ENCODE data around the gene ARAP2.

The ARAP2 gene

GRCh38 chr4:36236159-36236558 lies 8.2 kb downstream of the ARAP2 start:
- Histone ChIP-seq H3K27ac (ENCODE audit: low read depth, low read length) (no peak overlapping the region), H3K4me3 (ENCODE audit: low read depth in 1 of 5, low read length in 5 of 5) (no peak overlapping the region), H3K36me3 (ENCODE audit: control insufficient read depth in 5 of 5, insufficient read depth in 5 of 5, low read length in 5 of 5) (no peaks in the 10 kb centered on the region), H3K9ac (ENCODE audit: low read length in 5 of 5) (no peak overlapping the region), H3K27me3 (ENCODE audit: control insufficient read depth in 5 of 5, insufficient read depth in 4 of 5, low read length in 5 of 5) (no peaks in the 10 kb centered on the region), H3K9me3 (ENCODE audit: control insufficient read depth in 5 of 5, low read length in 5 of 5) (peaks cover 0 to 6% (median 0%) of the 10 kb centered on the region in 5 donors), H3K4me1 (ENCODE audit: control insufficient read depth in 5 of 5, insufficient read depth in 5 of 5, low read length in 5 of 5) (peaks cover 0 to 6% (median 0%) of the 10 kb centered on the region in 5 donors)

- Histone ChIP-seq H3K27ac (ENCODE audit: low read depth, low read length) (no peak overlapping the region), H3K4me1 (ENCODE audit: control insufficient read depth in 5 of 5, insufficient read depth in 5 of 5, low read length in 5 of 5) (no peaks in the 10 kb centered on the region), H3K9ac (ENCODE audit: low read length in 5 of 5) (no peak overlapping the region), H3K27me3 (ENCODE audit: control insufficient read depth in 5 of 5, insufficient read depth in 4 of 5, low read length in 5 of 5) (no peaks in the 10 kb centered on the region), H3K4me3 (ENCODE audit: low read depth in 1 of 5, low read length in 5 of 5) (no peak overlapping the region), H3K36me3 (ENCODE audit: control insufficient read depth in 5 of 5, insufficient read depth in 5 of 5, low read length in 5 of 5) (no peaks in the 10 kb centered on the region), H3K9me3 (ENCODE audit: control insufficient read depth in 5 of 5, low read length in 5 of 5) (peaks cover 0 to 6% (median 0%) of the 10 kb centered on the region in 5 donors)
These were observed 9.0 kb downstream of the ARAP2 start for GRCh38 chr4:36235306-36235705.

GRCh38 chr4:36233567-36234266 lies 10.6 kb downstream of the ARAP2 start:
- H3K9ac ChIP-seq (ENCODE audit: low read length in 5 of 5): no peak overlapping the region
- no peaks in the 10 kb centered on the region for H3K27me3 ChIP-seq (ENCODE audit: control insufficient read depth in 5 of 5, insufficient read depth in 4 of 5, low read length in 5 of 5)
- H3K4me3 ChIP-seq (ENCODE audit: low read depth in 1 of 5, low read length in 5 of 5): no peak overlapping the region
- H3K27ac ChIP-seq (ENCODE audit: low read depth, low read length): no peak overlapping the region
- H3K36me3 ChIP-seq (ENCODE audit: control insufficient read depth in 5 of 5, insufficient read depth in 5 of 5, low read length in 5 of 5): no peaks in the 10 kb centered on the region
- no peaks in the 10 kb centered on the region for H3K4me1 ChIP-seq (ENCODE audit: control insufficient read depth in 5 of 5, insufficient read depth in 5 of 5, low read length in 5 of 5)
- peaks cover 0 to 6% (median 0%) of the 10 kb centered on the region in 5 donors for H3K9me3 ChIP-seq (ENCODE audit: control insufficient read depth in 5 of 5, low read length in 5 of 5)

GRCh38 chr4:36230534-36230933 lies 13.8 kb downstream of the ARAP2 start:
- Histone ChIP-seq H3K9me3 (ENCODE audit: control insufficient read depth in 5 of 5, low read length in 5 of 5) (peaks cover 0 to 4% (median 0%) of the 10 kb centered on the region in 5 donors), H3K9ac (ENCODE audit: low read length in 5 of 5) (no peak overlapping the region), H3K36me3 (ENCODE audit: control insufficient read depth in 5 of 5, insufficient read depth in 5 of 5, low read length in 5 of 5) (no peaks in the 10 kb centered on the region), H3K27me3 (ENCODE audit: control insufficient read depth in 5 of 5, insufficient read depth in 4 of 5, low read length in 5 of 5) (no peaks in the 10 kb centered on the region), H3K27ac (ENCODE audit: low read depth, low read length) (no peak overlapping the region), H3K4me3 (ENCODE audit: low read depth in 1 of 5, low read length in 5 of 5) (no peak overlapping the region), H3K4me1 (ENCODE audit: control insufficient read depth in 5 of 5, insufficient read depth in 5 of 5, low read length in 5 of 5) (peaks cover 0 to 2% (median 0%) of the 10 kb centered on the region in 5 donors)

GRCh38 chr4:36227913-36228312 lies 16.4 kb downstream of the ARAP2 start:
- no peak overlapping the region for H3K9ac ChIP-seq (ENCODE audit: low read length in 5 of 5)
- no peak overlapping the region for H3K4me3 ChIP-seq (ENCODE audit: low read depth in 1 of 5, low read length in 5 of 5)
- no peaks in the 10 kb centered on the region for H3K9me3 ChIP-seq (ENCODE audit: control insufficient read depth in 5 of 5, low read length in 5 of 5)
- H3K4me1 ChIP-seq (ENCODE audit: control insufficient read depth in 5 of 5, insufficient read depth in 5 of 5, low read length in 5 of 5): peaks cover 0 to 7% (median 0%) of the 10 kb centered on the region in 5 donors
- H3K36me3 ChIP-seq (ENCODE audit: control insufficient read depth in 5 of 5, insufficient read depth in 5 of 5, low read length in 5 of 5): no peaks in the 10 kb centered on the region
- no peak overlapping the region for H3K27ac ChIP-seq (ENCODE audit: low read depth, low read length)
- no peaks in the 10 kb centered on the region for H3K27me3 ChIP-seq (ENCODE audit: control insufficient read depth in 5 of 5, insufficient read depth in 4 of 5, low read length in 5 of 5)

- peaks cover 0 to 7% (median 0%) of the 10 kb centered on the region in 5 donors for H3K4me1 ChIP-seq (ENCODE audit: control insufficient read depth in 5 of 5, insufficient read depth in 5 of 5, low read length in 5 of 5)
- no peak overlapping the region for H3K4me3 ChIP-seq (ENCODE audit: low read depth in 1 of 5, low read length in 5 of 5)
- no peaks in the 10 kb centered on the region for H3K27me3 ChIP-seq (ENCODE audit: control insufficient read depth in 5 of 5, insufficient read depth in 4 of 5, low read length in 5 of 5)
- H3K9me3 ChIP-seq (ENCODE audit: control insufficient read depth in 5 of 5, low read length in 5 of 5): no peaks in the 10 kb centered on the region
- H3K36me3 ChIP-seq (ENCODE audit: control insufficient read depth in 5 of 5, insufficient read depth in 5 of 5, low read length in 5 of 5): no peaks in the 10 kb centered on the region
- H3K27ac ChIP-seq (ENCODE audit: low read depth, low read length): no peak overlapping the region
- H3K9ac ChIP-seq (ENCODE audit: low read length in 5 of 5): no peak overlapping the region
These were observed 17.7 kb downstream of the ARAP2 start for GRCh38 chr4:36226430-36227227.

- peaks cover 0 to 7% (median 0%) of the 10 kb centered on the region in 5 donors for H3K4me1 ChIP-seq (ENCODE audit: control insufficient read depth in 5 of 5, insufficient read depth in 5 of 5, low read length in 5 of 5)
- no peak overlapping the region for H3K9ac ChIP-seq (ENCODE audit: low read length in 5 of 5)
- H3K27ac ChIP-seq (ENCODE audit: low read depth, low read length): no peak overlapping the region
- H3K36me3 ChIP-seq (ENCODE audit: control insufficient read depth in 5 of 5, insufficient read depth in 5 of 5, low read length in 5 of 5): no peaks in the 10 kb centered on the region
- H3K27me3 ChIP-seq (ENCODE audit: control insufficient read depth in 5 of 5, insufficient read depth in 4 of 5, low read length in 5 of 5): no peaks in the 10 kb centered on the region
- no peak overlapping the region for H3K4me3 ChIP-seq (ENCODE audit: low read depth in 1 of 5, low read length in 5 of 5)
- H3K9me3 ChIP-seq (ENCODE audit: control insufficient read depth in 5 of 5, low read length in 5 of 5): no peaks in the 10 kb centered on the region
These were observed 19.1 kb downstream of the ARAP2 start for GRCh38 chr4:36224972-36225903.

GRCh38 chr4:36222702-36223101 lies 21.6 kb downstream of the ARAP2 start:
- Histone ChIP-seq H3K4me3 (ENCODE audit: low read depth in 1 of 5, low read length in 5 of 5) (no peak overlapping the region), H3K36me3 (ENCODE audit: control insufficient read depth in 5 of 5, insufficient read depth in 5 of 5, low read length in 5 of 5) (no peaks in the 10 kb centered on the region), H3K9ac (ENCODE audit: low read length in 5 of 5) (no peak overlapping the region), H3K27ac (ENCODE audit: low read depth, low read length) (no peak overlapping the region), H3K4me1 (ENCODE audit: control insufficient read depth in 5 of 5, insufficient read depth in 5 of 5, low read length in 5 of 5) (peaks cover 0 to 7% (median 0%) of the 10 kb centered on the region in 5 donors), H3K27me3 (ENCODE audit: control insufficient read depth in 5 of 5, insufficient read depth in 4 of 5, low read length in 5 of 5) (no peaks in the 10 kb centered on the region), H3K9me3 (ENCODE audit: control insufficient read depth in 5 of 5, low read length in 5 of 5) (no peaks in the 10 kb centered on the region)

GRCh38 chr4:36220776-36221175 lies 23.5 kb downstream of the ARAP2 start:
- Histone ChIP-seq H3K27me3 (ENCODE audit: control insufficient read depth in 5 of 5, insufficient read depth in 4 of 5, low read length in 5 of 5) (no peaks in the 10 kb centered on the region), H3K9ac (ENCODE audit: low read length in 5 of 5) (no peak overlapping the region), H3K27ac (ENCODE audit: low read depth, low read length) (no peak overlapping the region), H3K4me3 (ENCODE audit: low read depth in 1 of 5, low read length in 5 of 5) (no peak overlapping the region), H3K4me1 (ENCODE audit: control insufficient read depth in 5 of 5, insufficient read depth in 5 of 5, low read length in 5 of 5) (peaks cover 0 to 7% (median 0%) of the 10 kb centered on the region in 5 donors), H3K36me3 (ENCODE audit: control insufficient read depth in 5 of 5, insufficient read depth in 5 of 5, low read length in 5 of 5) (no peaks in the 10 kb centered on the region), H3K9me3 (ENCODE audit: control insufficient read depth in 5 of 5, low read length in 5 of 5) (no peaks in the 10 kb centered on the region)

Data from subcutaneous abdominal adipose tissue (tissue), 5 donors.